ENCODE results near the gene ADAM23.
"Not testable (repeated sequence)": the region's sequence is repeated elsewhere in the genome, so short reads cannot be mapped to it uniquely, and the experiment has no call there.

ADAM23 gene, protein sequence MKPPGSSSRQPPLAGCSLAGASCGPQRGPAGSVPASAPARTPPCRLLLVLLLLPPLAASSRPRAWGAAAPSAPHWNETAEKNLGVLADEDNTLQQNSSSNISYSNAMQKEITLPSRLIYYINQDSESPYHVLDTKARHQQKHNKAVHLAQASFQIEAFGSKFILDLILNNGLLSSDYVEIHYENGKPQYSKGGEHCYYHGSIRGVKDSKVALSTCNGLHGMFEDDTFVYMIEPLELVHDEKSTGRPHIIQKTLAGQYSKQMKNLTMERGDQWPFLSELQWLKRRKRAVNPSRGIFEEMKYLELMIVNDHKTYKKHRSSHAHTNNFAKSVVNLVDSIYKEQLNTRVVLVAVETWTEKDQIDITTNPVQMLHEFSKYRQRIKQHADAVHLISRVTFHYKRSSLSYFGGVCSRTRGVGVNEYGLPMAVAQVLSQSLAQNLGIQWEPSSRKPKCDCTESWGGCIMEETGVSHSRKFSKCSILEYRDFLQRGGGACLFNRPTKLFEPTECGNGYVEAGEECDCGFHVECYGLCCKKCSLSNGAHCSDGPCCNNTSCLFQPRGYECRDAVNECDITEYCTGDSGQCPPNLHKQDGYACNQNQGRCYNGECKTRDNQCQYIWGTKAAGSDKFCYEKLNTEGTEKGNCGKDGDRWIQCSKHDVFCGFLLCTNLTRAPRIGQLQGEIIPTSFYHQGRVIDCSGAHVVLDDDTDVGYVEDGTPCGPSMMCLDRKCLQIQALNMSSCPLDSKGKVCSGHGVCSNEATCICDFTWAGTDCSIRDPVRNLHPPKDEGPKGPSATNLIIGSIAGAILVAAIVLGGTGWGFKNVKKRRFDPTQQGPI
- total RNA-seq: 2.5 to 38.3 reads per million in 2 experiments

DNA sequence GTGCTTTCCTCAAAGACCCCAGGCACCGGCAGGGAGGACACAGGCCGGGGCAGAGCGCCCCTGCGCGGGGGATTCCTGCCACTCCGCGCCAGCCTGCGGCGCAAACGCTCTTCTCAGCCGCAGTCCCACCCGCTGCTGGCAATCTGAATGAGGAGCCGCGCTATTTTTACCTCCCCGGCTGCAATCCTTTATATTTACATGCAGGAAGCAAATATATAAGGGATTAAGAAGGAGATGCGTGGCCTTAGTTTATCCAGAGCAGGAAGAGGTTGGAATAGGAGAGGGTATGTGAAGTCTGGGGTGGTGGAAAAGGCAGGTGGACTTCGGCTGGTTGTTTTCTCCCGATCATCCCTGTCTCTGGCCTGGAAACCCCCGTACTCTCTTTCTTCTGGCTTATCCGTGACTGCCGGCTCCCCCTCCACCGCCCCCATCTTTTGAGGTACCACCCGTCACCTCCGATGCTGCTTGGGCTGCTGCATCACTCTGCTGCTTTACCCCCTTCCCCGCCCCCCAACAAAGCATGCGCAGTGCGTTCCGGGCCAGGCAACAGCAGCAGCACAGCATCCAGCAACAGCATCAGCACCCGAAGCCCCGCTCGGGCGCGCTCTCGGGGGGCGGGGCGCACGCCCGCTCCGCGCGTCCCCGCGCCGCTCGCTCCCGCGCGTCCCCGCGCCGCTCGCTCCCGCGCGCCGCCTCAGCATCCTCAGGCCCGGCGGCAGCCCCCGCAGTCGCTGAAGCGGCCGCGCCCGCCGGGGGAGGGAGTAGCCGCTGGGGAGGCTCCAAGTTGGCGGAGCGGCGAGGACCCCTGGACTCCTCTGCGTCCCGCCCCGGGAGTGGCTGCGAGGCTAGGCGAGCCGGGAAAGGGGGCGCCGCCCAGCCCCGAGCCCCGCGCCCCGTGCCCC lies at the start of gene ADAM23:
Gene ADAM23 (plus strand): TSS at position 700 of the 902 bp plus-strand sequence. CDS start 335 bp downstream, outside the sequence.
- DNase-seq (ENCODE audit: low read depth): peak; percentile 15

DNA sequence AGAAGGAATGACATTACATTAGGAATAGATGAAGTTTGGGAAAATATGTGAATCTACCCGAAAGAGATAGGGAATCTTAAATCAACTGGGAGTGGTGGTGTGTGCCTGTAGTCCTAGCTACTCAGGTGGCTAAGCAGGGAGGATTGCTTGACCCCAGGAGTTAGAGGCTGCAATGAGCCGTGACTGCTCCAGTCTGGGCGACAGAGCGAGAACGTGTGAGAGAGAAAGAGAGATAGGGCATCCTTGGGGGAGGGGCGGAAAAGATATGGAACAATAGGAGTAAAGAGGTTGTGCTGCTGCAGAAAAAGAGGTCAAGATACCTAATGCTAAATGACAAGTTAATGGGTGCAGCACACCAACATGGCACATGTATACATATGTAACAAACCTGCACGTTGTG lies 47.1 kb upstream of the ADAM23 start:
- no peak for DNase-seq (ENCODE audit: low read depth)

DNA sequence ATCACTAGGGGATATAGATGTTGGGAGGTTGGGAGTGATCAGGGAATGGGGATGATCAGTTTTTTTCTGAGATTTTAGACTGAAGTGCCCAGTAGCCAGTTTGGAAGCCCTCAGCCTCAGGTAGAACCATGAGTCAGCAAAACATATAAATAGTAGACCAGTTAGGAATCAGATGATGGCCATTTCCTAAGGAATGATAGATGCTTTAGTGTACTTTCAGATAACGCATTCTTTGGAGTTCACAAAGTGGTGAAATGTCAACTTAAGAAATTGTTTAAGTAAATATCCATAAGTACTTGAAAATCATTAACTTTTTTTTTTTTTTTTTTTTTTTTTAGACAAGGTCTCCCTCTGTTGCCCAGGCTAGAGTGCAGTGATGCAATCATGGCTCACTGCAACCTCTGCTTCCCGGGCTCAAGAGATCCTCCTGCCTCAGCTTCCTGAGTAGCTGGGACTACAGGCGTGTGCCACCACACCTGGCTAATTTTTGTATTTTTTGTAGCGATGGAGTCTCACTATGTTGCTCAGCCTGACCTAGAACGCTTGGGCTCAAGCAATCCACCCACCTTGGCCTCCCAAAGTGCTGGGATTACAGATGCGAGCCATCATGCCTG lies 40.3 kb upstream of the ADAM23 start:
- DNase-seq (ENCODE audit: low read depth): not testable (repeated sequence)

DNA sequence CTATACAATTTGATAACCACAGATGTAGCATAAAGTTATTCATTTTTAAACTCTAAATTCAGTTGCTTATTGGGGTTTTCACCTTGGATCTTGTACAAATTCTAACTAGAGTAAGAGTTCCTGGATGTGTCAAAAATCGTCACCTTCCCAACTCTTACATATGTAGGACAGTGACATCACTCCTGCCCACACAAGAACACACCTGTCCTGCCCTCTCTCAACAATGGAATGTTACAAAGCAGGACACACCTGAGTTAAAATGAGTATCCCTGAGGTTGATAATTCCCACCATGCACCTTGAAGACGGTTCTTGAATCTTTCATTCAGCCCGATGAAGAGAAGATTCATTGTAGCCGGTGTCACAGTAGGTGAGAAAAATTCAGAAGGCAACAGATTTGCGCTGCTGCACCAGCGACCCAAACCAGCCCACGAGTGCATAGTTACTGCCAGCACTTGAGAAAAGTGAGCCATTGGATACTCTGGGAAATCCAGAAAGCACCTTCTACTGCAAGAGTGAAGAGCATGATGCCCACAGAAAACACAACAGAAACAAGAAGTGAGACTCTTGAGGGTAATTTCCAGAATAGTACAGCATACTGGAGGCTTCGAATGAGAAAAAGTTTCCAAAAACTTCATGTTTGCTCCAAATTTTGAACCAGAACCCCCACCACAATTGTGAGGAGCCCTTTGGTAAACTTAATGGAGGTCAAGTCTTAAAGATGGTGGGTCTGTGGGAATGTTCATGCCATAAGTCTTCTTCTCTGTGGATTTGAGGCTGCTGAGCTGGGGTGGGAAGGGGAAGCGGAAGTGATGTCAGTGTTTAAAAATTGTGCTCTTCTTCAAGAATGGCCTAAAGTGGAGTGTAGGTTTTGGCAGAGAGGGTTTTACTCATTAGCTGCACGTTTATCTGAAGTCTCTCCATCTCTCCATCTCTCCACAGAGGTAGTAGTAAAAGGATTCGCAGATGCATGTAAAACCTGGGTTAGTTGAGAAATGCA lies 34.7 kb upstream of the ADAM23 start:
- DNase-seq (ENCODE audit: low read depth): no peak

DNA sequence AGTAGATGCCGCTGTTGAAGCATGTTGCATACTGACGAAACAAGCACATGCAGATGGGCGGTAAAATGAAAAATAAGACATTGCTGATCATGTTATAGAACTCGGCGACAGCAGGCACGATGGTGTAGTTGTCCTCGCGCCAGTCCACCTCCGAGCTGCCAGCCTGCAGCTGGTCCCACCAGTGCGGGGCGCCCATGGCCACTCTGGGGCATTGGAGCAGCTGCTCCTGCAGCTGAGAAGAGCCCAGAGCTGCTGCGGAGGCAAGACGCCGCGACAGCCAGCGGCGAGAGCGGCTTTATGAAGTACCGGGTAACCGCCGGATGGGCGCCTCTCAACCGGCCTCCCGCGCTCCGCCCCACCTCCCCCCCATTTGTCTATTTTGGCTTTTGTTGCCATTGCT lies 32.6 kb upstream of the ADAM23 start:
- DNase-seq (ENCODE audit: low read depth): no peak

DNA sequence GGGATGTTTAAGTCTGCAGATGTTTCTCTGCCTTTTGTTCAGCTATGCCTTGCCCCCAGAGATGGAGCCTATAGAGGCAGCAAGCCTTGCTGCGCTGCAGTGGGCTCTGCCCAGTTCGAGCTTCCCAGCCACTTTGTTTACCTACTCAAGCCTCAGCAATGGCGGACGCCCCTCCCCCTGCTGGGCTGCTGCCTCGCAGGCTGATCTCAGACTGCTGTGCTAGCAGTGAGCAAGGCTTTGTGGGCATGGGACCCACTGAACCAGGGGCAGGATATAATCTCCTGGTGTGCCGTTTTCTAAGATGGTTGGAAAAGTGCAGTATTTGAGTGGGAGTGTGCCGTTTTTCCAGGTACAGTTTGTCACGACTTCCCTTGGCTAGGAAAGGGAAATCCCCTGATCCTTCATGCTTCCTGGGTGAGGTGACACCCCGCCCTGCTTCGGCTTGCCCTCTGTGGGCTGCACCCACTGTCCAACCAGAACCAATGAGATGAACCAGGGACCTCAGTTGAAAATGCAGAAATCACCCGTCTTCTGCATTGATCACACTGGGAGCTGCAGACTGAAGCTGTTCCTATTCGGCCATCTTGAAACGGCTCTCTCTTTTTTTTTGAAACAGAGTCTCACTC lies 27.6 kb upstream of the ADAM23 start:
- no peak for DNase-seq (ENCODE audit: low read depth)

DNA sequence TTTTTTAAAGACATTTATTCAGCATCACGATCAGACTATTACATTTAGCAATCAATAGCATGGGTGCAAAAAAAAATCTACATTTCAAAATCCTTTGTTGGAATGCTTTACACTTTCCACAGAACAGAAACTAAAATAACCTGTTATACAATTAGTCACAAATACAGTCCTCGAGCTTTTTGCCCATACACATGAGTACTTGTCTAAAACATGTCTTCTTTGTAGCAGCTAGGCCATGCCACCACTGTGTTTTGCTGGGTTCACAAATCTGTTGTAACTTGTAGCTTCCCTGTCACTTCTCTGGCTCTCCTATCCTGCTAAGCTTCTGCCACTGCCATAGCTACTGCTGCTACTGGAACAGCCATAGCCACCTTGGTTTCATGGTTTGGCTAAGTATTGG lies 24.4 kb upstream of the ADAM23 start:
- no peak for DNase-seq (ENCODE audit: low read depth)

DNA sequence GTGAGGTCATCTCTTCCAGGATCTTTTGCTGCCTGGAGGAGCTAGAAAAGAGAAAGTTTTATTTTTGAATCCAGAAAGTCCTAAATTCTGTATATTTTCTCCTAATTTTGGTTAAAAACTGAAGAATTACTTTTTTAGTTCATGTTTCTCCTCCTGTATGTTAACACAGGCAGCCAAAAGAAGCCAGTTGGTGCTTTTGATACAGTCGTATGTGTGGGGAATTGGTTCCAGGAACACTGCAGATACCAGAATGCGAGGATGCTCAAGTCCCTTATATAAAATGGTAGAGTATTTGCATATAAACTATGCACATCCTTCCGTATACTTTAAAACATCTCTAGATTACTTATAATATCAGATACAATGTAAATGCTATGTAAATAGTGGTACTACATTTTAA lies 22.6 kb upstream of the ADAM23 start:
- no peak for DNase-seq (ENCODE audit: low read depth)

DNA sequence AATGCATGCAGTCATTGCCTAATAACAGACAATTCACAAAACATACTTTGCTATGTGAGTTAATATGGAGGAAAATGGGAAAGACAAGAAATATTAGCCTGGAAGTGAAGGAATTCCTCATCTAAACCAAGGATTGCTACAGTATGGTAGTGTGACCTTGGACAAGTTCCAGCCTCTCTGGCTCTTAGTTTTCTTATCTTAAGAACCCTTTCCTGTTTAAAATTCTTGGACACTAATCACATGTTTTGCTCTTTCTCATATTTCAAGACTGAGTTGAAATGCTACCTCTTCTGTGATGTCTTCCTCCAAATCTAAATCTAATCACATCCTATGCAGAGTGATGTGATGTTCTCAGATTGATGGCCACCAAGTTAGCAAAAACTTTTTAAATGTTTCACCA lies 20.8 kb upstream of the ADAM23 start:
- DNase-seq (ENCODE audit: low read depth): no peak

DNA sequence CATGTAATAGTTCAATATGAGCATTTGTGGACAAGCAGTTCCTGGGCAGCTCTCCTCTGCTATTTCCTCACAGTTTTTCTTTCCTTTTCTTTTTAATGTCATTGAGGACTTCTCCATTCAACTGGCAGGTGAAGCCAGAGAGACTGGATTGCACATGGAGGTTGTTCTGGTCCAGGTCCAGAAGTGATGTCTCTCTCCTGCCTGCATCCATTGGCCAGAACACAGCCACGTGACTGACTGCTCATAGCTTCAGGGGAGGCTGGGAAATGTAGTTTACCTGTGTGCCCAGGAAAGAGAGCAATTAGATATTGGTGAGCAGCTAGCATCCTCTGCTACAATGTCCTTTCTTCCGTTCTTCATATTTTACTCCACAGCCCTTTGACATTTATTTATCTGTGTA lies 20.2 kb upstream of the ADAM23 start:
- no peak for DNase-seq (ENCODE audit: low read depth)

DNA sequence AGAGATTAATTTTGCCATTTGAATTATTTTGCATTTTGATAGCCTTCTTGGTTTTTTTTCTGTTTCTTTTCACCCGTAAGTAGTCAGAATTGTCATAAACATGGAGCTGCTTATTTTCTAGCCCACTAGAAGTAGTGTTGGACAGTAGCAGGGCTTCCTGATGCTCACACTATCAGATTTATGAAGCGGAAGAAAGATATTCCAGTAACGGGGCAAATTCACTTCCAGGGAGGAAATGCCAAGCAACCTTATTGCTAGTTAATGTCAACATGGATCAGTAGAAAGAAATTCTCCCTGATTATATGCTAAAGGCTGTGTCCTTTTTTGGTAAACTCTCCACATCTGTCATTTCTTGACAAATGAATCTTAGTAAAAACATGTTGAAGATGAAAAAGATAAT lies 19.2 kb upstream of the ADAM23 start:
- no peak for DNase-seq (ENCODE audit: low read depth)

DNA sequence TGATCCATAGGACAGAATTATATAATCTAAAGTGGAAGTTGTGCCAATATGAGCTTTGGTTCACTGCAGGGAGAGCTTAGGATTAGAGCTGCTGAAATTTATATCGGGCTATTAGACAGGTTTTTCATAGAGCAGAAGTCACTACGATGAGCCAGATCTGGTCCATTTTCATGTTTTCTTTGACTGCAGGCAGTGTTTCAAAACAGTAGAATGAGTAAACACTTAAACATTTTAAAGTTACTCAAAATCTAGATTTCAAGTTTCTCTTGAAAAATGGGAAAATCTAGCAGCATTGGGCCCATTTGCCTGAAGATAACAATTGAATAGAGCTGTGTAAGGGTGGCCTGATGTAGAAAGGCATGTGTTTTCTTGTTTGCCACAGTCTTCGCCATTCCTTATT lies 14.5 kb upstream of the ADAM23 start:
- DNase-seq (ENCODE audit: low read depth): no peak

DNA sequence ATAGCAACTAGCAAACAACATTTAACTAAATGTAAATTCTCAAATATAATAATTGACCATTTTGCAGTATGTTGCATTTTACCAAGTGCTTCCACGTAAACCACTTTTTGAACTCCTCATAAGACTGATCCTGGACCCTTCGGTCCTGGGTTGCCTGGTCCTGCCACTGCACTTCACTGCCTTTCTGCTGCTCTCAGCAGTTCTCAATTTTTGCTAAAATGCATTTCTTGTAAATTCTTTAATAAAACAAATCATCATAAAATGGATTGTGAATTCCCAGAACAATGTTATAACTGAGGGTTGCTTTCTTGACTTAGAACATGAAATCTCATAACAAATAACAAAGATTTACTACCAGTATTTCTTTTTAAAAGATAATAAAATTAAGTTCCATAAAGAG lies 12.9 kb upstream of the ADAM23 start:
- DNase-seq (ENCODE audit: low read depth): no peak

DNA sequence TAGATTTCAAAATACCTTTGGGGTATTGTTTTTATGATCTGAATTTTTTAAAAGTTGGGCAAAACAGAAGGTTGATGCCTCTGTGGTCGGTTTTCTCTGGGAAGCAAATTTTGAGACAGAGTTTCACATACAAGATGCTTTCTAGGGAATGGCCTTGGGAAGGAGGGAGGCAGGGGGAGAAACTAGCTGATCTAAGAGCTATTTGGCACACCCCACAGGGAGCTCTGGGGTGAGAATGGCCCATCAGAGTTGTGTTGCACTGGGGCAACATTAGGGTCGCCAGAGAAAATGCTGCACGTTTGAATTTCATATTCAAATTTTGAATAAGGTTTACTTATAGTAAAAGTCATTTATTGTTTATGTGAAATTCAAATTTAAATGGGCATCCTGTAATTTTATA lies 11.9 kb upstream of the ADAM23 start:
- DNase-seq (ENCODE audit: low read depth): no peak

DNA sequence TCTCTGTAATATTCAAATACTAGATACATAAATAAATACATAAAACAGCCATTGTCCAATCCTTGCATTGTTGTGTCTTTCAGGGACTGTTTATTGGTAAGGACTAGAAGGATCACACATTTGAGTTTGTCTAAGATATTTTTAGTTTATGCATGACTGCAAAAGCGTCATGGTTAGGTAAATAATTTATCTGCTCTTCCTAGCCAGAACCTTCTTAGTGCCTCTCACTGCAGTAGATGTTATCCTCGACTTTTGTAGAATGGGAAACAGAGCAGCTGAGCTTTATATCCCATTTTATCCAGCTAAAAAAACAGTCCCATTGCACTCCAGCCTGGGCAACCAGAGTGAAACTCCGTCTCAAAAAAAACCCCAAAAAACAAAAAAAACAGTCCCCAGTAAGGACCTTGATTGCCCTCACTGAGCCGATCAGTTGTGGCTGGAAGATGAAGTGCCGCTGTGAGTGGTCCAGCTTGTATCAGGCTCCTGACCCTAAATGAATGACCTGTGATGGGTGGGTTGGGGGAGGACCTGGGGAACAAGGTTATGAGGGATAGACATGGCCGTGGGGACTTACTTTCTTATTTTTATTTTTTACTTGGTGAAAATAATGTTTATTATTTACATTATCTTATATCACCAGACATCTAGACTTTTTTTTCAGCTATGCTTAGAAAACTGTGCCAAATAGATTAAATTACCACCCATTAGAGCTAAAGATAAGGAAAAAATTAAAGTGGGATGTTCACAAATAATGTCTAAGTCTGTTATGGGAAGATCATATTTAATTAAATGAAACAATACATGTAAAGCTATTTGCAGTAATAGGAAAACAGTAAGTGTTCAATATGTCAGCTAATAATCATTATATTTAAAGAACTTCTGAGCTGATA lies 10.9 kb upstream of the ADAM23 start:
- DNase-seq (ENCODE audit: low read depth): no peak

DNA sequence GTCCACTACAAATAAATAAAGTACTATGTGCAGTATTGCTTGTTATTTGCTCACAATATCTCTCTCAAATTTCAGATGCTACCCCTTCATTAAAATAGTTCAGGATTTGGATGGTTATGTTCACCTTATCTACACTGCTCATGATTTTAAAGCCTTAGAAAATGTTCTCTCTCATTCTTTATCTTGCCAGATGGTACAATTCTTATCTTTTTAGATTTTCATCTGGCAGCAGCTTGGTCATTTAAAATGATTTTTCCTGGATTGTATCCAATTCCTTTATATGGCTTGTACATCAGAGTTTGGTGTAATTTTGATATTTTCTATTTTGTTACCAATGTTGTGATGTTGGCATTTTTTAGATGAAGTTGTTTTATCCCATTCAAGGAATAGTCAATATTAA lies 10.1 kb upstream of the ADAM23 start:
- DNase-seq (ENCODE audit: low read depth): no peak

DNA sequence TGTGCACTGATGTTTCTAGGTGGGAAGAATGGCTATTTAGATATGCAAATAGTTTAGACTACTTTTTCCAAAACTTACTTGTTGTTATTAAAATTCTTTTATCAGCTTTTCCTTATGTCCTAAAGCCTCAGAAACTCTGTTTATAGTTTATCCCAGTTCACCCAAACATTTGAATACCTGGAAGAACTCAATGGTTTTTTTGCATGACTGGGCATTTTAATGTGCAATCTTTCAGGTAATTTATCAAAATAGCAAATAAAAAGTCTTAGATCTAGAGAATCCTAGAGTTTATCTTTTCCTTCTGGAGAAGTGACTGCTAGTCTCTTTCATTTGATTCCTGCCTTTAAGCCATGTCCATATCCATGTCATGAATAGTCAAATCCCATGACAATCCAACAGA lies 9.6 kb upstream of the ADAM23 start:
- DNase-seq (ENCODE audit: low read depth): no peak

DNA sequence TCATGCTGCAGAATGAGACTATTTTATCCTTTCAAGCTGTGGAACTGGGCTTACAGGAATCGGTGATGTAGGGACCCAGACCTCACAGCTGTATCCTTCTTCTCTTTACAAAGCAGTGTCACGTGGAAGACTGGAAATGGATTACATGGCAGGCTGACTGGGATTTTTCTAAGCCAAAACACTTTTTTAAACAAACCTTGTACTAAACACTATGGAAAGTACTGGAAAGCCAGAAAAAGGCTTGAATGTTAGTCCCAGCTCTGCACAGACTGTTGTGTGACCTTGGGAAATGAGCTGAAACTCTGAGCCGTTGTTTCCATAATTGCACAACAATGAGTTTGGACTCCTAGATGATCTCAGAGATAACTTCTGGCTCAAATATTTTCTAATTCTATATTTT lies 7.6 kb upstream of the ADAM23 start:
- no peak for DNase-seq (ENCODE audit: low read depth)

DNA sequence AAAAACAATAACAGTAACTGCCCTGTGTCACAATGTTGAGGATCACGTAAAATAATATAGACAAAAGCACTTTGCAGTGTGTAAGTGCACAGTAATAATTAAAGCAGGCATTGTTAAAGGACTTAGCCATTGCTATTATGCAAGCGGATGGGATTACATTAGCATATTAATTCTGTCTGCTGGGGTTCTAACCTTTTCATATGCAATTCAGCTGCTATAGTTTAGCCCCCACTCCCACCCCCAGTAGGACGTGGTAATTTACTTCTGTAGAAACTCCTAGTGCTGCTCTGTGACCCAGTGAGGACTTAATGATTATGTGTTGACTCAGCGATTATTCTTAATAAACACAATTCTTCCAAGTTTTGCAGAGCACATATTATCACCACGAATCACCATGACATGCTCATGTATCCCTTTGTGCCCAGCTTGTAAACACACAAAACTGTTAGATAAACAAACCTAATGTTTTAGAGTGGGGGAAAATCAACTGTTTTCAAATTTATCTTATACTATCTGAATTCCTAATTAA lies 5.1 kb upstream of the ADAM23 start:
- no peak for DNase-seq (ENCODE audit: low read depth)

All from T follicular helper cell (primary cell).